ENCODE results near the gene SMIM14.
A peak's percentile ranks its signal among the peaks of the same experiment; 100 is the strongest.
"Not testable (repeated sequence)": the region's sequence is repeated elsewhere in the genome, so short reads cannot be mapped to it uniquely, and the experiment has no call there.

The SMIM14 gene

GRCh38 chr4:39527296-39528060 lies 111.2 kb downstream of the SMIM14 start, which contains the start of gene UGDH:
Gene UGDH (minus strand): TSS chr4:39527439. CDS start chr4:39521512, 5,927 bp downstream.
- Mint-ChIP-seq H3K4me3 (peak within 1 kb of the TSS; percentile 99), H3K4me1 (ENCODE audit: low read depth) (peaks cover 19% of the 10 kb centered on the region), H3K27me3 (no peaks in the 10 kb centered on the region), H3K9me3 (peaks cover 21% of the 10 kb centered on the region), H3K27ac (peak within 1 kb of the TSS; percentile 93), H3K36me3 (ENCODE audit: low read depth) (peaks cover 39% of the 10 kb centered on the region)
- intact Hi-C loops (cut with micrococcal nuclease): loop anchor here (2.0 to 5.0 kb wide), 2 partner anchors 70 to 111 kb away; partner anchors contain the start of genes LIAS, RPL9 and SMIM14

DNA sequence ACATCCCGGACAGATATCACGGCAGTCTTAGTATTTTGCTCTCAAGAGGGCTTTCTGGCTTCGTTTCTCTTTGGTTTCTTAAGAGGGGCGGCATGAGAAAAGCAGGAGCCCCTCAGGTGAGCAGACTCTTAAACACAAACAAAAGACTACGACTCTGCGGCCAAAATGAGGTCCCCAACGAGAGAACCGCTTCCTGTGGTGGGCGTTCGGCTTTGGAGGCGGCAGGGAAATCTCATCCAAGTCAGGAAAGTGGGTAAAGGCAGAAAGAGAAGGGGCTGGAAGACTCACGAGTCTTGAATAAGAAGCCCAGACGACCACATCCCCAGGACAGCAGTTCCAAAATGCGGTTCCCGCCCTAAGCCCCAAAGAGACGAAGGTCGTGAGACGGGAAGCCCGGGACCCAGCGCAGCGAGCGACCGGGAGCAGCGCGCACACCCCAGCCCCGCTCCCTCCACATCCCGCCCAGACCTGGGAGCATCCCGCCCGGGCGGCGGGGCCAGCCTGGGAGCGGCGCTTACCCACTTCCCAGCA lies 111.8 kb downstream of the SMIM14 start:
- H3K27me3 Mint-ChIP-seq: no peaks in the 10 kb centered on the region
- peaks cover 32% of the 10 kb centered on the region for H3K36me3 Mint-ChIP-seq (ENCODE audit: low read depth)
- H3K4me3 Mint-ChIP-seq: peak overlapping the region; percentile 99
- H3K27ac Mint-ChIP-seq: peak overlapping the region; percentile 93
- H3K4me1 Mint-ChIP-seq (ENCODE audit: low read depth): peaks cover 19% of the 10 kb centered on the region
- peaks cover 14% of the 10 kb centered on the region for H3K9me3 Mint-ChIP-seq
- intact Hi-C loops (cut with micrococcal nuclease): loop anchor here (2.0 to 5.0 kb wide), 2 partner anchors 70 to 112 kb away; partner anchors contain the start of genes LIAS, RPL9 and SMIM14

GRCh38 chr4:39525822-39526690 lies 112.6 kb downstream of the SMIM14 start:
- H3K27me3 Mint-ChIP-seq: no peaks in the 10 kb centered on the region
- H3K9me3 Mint-ChIP-seq: peaks cover 7% of the 10 kb centered on the region
- H3K36me3 Mint-ChIP-seq (ENCODE audit: low read depth): peaks cover 24% of the 10 kb centered on the region
- H3K27ac Mint-ChIP-seq: peak overlapping the region; percentile 93
- intact Hi-C loops (cut with micrococcal nuclease): loop anchor here (2.0 to 5.0 kb wide), 2 partner anchors 69 to 113 kb away; partner anchors contain the start of genes LIAS, RPL9 and SMIM14
- H3K4me3 Mint-ChIP-seq: peak overlapping the region; percentile 99
- H3K4me1 Mint-ChIP-seq (ENCODE audit: low read depth): peaks cover 19% of the 10 kb centered on the region

DNA sequence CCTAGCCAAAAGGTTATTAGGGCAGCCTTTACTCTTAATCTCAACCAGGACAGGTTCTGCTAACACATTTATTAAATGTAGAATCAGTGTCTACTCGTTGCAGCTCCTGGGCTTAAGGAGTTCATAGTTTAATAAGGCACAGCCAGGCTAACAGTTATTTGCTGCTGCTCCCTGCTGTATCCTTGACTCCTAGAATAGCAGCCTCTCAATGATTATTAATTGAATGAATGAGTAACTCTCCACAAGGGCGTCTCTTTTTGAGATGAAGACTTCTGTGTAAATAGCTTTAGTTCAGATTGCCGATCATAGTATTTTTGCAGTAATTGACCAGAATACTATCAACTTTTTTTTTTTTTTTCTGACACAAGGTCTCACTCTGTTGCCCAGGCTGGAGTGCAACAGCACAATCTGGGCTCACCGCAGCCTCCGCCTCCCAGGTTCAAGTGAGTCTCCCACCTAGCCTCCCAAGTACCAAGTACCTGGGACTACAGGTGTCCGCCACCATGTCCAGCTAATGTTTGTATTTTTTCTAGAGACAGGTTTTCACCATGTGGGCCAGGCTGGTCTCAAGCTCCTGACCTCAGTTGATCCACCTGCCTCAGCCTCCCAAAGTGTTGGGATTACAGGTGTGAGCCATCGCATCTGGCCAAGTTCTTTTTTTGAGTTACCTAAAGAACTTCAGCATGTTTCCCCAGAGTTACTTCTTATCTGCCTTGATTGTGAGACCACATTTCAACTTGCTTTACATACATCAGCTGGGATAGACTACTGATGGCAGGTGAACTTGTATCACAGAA lies 114.3 kb downstream of the SMIM14 start:
- H3K9me3 Mint-ChIP-seq: no peaks in the 10 kb centered on the region
- H3K27me3 Mint-ChIP-seq: no peaks in the 10 kb centered on the region
- no peak overlapping the region for H3K27ac Mint-ChIP-seq
- peaks cover 19% of the 10 kb centered on the region for H3K4me1 Mint-ChIP-seq (ENCODE audit: low read depth)
- intact Hi-C loops (cut with micrococcal nuclease): no loop called here
- H3K4me3 Mint-ChIP-seq: no peak overlapping the region
- peaks cover 17% of the 10 kb centered on the region for H3K36me3 Mint-ChIP-seq (ENCODE audit: low read depth)

GRCh38 chr4:39522068-39522467 lies 116.6 kb downstream of the SMIM14 start:
- no peaks in the 10 kb centered on the region for H3K9me3 Mint-ChIP-seq
- H3K4me3 Mint-ChIP-seq: no peak overlapping the region
- H3K4me1 Mint-ChIP-seq (ENCODE audit: low read depth): peaks cover 10% of the 10 kb centered on the region
- peaks cover 6% of the 10 kb centered on the region for H3K36me3 Mint-ChIP-seq (ENCODE audit: low read depth)
- H3K27ac Mint-ChIP-seq: no peak overlapping the region
- H3K27me3 Mint-ChIP-seq: no peaks in the 10 kb centered on the region
- intact Hi-C loops (cut with micrococcal nuclease): no loop called here

DNA sequence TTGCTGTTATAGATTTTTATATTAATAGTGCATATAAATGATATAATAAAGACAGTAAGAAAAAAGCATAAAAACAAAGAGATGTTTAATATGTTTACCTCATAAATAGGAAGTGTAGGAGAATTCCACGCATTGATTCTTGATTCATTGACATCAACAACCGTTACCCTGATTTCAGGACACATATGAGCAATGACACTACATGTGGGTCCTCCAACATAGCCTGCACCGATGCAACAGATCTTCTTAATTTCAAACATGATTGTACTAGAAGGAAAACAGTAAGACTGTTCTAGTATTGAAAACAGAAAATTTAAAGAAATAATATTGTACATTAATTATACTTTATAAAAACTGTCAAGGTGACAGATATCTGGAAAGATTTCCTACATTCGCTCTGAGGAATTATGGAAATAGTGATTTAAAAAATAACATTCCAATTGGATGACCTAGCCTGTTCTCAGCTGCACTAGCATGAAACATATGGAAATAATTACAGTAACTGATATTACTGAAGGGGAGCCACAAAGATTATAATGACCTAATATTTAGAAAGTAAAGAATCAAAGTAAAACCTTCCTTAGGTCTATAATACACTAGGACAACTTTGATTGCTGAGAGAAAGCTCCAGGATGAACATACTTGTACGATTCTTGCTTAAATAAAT lies 117.3 kb downstream of the SMIM14 start:
- no peaks in the 10 kb centered on the region for H3K36me3 Mint-ChIP-seq (ENCODE audit: low read depth)
- H3K4me3 Mint-ChIP-seq: no peak overlapping the region
- no peaks in the 10 kb centered on the region for H3K9me3 Mint-ChIP-seq
- intact Hi-C loops (cut with micrococcal nuclease): no loop called here
- H3K4me1 Mint-ChIP-seq (ENCODE audit: low read depth): peaks cover 6% of the 10 kb centered on the region
- H3K27me3 Mint-ChIP-seq: no peaks in the 10 kb centered on the region
- no peak overlapping the region for H3K27ac Mint-ChIP-seq

GRCh38 chr4:39518484-39518883 lies 120.2 kb downstream of the SMIM14 start:
- Mint-ChIP-seq H3K27me3 (no peaks in the 10 kb centered on the region), H3K36me3 (ENCODE audit: low read depth) (peaks cover 5% of the 10 kb centered on the region), H3K4me1 (ENCODE audit: low read depth) (no peaks in the 10 kb centered on the region), H3K4me3 (no peak overlapping the region), H3K27ac (no peak overlapping the region), H3K9me3 (no peaks in the 10 kb centered on the region)
- intact Hi-C loops (cut with micrococcal nuclease): no loop called here

GRCh38 chr4:39516407-39516966 lies 122.2 kb downstream of the SMIM14 start:
- intact Hi-C loops (cut with micrococcal nuclease): no loop called here
- Mint-ChIP-seq H3K27me3 (no peaks in the 10 kb centered on the region), H3K4me1 (ENCODE audit: low read depth) (no peaks in the 10 kb centered on the region), H3K27ac (no peak overlapping the region), H3K36me3 (ENCODE audit: low read depth) (peaks cover 23% of the 10 kb centered on the region), H3K4me3 (no peak overlapping the region), H3K9me3 (no peaks in the 10 kb centered on the region)

- H3K27ac Mint-ChIP-seq; H3K4me1 Mint-ChIP-seq (ENCODE audit: low read depth); intact Hi-C loops (cut with micrococcal nuclease); H3K4me3 Mint-ChIP-seq; H3K27me3 Mint-ChIP-seq; H3K9me3 Mint-ChIP-seq: not testable (repeated sequence)
- peaks cover 26% of the 10 kb centered on the region for H3K36me3 Mint-ChIP-seq (ENCODE audit: low read depth)
These were observed 122.8 kb downstream of the SMIM14 start for GRCh38 chr4:39515669-39516401.

DNA sequence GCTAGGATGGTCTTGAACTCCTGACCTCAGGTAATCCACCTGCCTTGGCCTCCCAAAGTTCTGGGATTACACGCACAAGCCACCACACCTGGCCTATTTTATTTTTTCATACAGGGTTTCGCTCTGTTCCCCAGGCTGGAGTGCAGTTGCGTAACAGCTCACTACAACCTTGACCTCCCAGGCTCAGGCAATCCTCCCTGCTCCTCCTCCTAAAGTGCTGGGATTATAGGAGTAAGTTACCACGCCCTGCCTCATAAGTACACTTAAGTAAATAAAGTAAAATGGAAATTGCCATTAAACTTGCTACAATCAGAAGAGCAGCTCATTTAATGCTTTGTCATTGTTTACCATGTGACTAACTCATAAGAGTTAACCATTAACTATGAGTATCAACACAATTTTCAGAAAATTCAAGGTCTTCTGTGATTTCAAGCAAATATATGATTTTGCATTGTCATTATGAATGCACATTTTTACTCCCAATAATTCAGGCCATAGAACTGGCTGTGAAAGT lies 123.7 kb downstream of the SMIM14 start:
- H3K9me3 Mint-ChIP-seq: no peaks in the 10 kb centered on the region
- H3K4me3 Mint-ChIP-seq: no peak overlapping the region
- H3K4me1 Mint-ChIP-seq (ENCODE audit: low read depth): no peaks in the 10 kb centered on the region
- intact Hi-C loops (cut with micrococcal nuclease): no loop called here
- no peak overlapping the region for H3K27ac Mint-ChIP-seq
- H3K36me3 Mint-ChIP-seq (ENCODE audit: low read depth): peaks cover 35% of the 10 kb centered on the region
- H3K27me3 Mint-ChIP-seq: no peaks in the 10 kb centered on the region

- H3K27ac Mint-ChIP-seq; H3K4me1 Mint-ChIP-seq (ENCODE audit: low read depth); H3K27me3 Mint-ChIP-seq; intact Hi-C loops (cut with micrococcal nuclease); H3K4me3 Mint-ChIP-seq; H3K9me3 Mint-ChIP-seq: not testable (repeated sequence)
- peaks cover 42% of the 10 kb centered on the region for H3K36me3 Mint-ChIP-seq (ENCODE audit: low read depth)
These were observed 124.4 kb downstream of the SMIM14 start for GRCh38 chr4:39514266-39514665.

DNA sequence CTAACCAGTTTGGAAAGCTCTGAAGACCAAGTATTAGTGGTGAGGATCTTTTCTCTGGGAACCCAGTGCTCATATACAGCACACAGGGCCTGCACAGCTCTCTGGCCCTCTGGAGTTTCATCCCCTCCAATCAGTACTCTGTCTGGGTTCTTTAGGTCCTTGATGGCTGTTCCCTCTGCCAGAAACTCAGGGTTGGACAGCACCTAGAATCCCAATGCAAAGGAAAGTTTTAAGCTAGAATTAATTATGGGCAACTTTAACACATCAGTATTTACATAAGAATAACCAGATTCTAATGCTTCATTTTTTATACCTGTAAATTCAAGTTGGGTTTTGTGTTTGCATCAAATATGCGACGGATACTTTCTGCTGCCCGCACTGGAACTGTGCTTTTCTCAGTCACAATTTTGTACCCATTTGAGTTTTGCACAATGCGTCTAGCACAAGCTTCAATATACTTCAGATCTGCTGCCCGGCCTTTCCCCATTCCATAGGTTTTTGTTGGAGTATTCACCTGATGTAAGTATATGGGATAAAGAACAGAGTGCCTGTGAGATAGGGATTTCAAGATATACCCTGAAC lies 128.2 kb downstream of the SMIM14 start:
- Mint-ChIP-seq H3K27me3 (no peaks in the 10 kb centered on the region), H3K4me3 (no peak overlapping the region), H3K27ac (no peak overlapping the region), H3K4me1 (ENCODE audit: low read depth) (no peaks in the 10 kb centered on the region), H3K9me3 (no peaks in the 10 kb centered on the region), H3K36me3 (ENCODE audit: low read depth) (peaks cover 78% of the 10 kb centered on the region)
- intact Hi-C loops (cut with micrococcal nuclease): no loop called here

Measured in dendritic cell treated with granulocyte-macrophage colony-stimulating factor and Interleukin-4, amounts not matched to agents 40 ng/mL and 50 ng/mL, for 4 days (primary cell).